HG03460 (cell line): ENCODE results near the gene DLEC1.
"Not testable (repeated sequence)": the region's sequence is repeated elsewhere in the genome, so short reads cannot be mapped to it uniquely, and the experiment has no call there.

Experiments used
- ATAC-seq: cut with Tn5 transposase; IDR thresholded peaks from one replicate; pipeline ENCODE4 v1.9.1; 2021; ENCODE audit not compliant: unreplicated experiment

Gene DLEC1

GRCh38 chr3:38017445-38018295 lies 21.3 kb upstream of the DLEC1 start:
- no peak for ATAC-seq

GRCh38 chr3:38018296-38019266 lies 20.4 kb upstream of the DLEC1 start:
- ATAC-seq: no peak

- no peak for ATAC-seq
Observed at GRCh38 chr3:38019658-38020341, 19.2 kb upstream of the DLEC1 start.

- no peak for ATAC-seq
Observed at GRCh38 chr3:38020342-38020726, 18.7 kb upstream of the DLEC1 start.

GRCh38 chr3:38021196-38021595 lies 17.8 kb upstream of the DLEC1 start:
- ATAC-seq: no peak

GRCh38 chr3:38022301-38022700 lies 16.7 kb upstream of the DLEC1 start:
- ATAC-seq: no peak

- ATAC-seq: no peak
Observed at GRCh38 chr3:38022896-38023709, 15.9 kb upstream of the DLEC1 start.

- ATAC-seq: no peak
Observed at GRCh38 chr3:38026856-38027255, 12.2 kb upstream of the DLEC1 start.

- ATAC-seq: no peak
Observed at GRCh38 chr3:38027466-38028465, 11.2 kb upstream of the DLEC1 start.

GRCh38 chr3:38028621-38029361 lies 10.2 kb upstream of the DLEC1 start:
- no peak for ATAC-seq

- ATAC-seq: no peak
Observed at GRCh38 chr3:38029400-38030125, 9.4 kb upstream of the DLEC1 start, which contains the start of gene PLCD1. Gene PLCD1, minus strand, starts transcription at chr3:38029642. Its CDS starts 103 bp downstream, at chr3:38029539.

- ATAC-seq: no peak
Observed at GRCh38 chr3:38030126-38031021, 8.6 kb upstream of the DLEC1 start.

- no peak for ATAC-seq
Observed at GRCh38 chr3:38031022-38031994, 7.7 kb upstream of the DLEC1 start.

- no peak for ATAC-seq
Observed at GRCh38 chr3:38032328-38032865, 6.6 kb upstream of the DLEC1 start.

GRCh38 chr3:38033586-38033985 lies 5.4 kb upstream of the DLEC1 start:
- ATAC-seq: not testable (repeated sequence)
